ENCODE results near the gene UBXN10. TPM values are rescaled to one million over a fixed set of nuclear protein-coding genes. Genes with fewer than 3 reads are reported as not detected.

Gene UBXN10
- total and polyA plus RNA-seq, 2 of the 13 experiments (the other 11 are each of a cell fraction or from before 2014, with no cell fraction given) = 0.04 to 0.05 TPM

DNA sequence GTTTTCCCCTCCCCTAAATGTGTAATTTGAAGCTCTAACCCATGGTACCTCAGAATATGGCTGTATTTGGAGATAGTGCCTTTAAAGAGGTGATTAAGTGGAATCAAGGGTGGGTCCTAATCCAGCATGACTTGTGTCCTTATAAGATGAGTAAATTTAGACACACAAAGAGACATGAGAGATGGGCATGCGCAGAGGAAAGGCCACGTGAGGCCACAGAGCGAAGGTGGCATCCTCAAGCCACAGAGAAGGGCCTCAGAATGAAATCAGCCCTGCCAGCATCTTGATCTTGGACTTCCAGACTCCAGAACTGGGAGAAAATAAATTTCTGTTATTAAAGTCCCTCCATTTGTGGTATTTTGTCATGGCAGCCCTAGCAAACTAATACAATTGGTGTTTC, 49.6 kb upstream of the UBXN10 start:
- intact Hi-C loops (cut with micrococcal nuclease; ENCODE audit: unreplicated experiment) (no loop called here), in situ Hi-C loops (cut with HindIII; ENCODE audit: extremely low pct_ligation_motif_present, low pct_unique_long_range_greater_than_20kb) (no loop called here)
- CTCF ChIA-PET (ENCODE audit: low intra/inter-chr PET ratio, low total read pairs) = no interaction called here
- TF ChIP-seq, protein P1, sequence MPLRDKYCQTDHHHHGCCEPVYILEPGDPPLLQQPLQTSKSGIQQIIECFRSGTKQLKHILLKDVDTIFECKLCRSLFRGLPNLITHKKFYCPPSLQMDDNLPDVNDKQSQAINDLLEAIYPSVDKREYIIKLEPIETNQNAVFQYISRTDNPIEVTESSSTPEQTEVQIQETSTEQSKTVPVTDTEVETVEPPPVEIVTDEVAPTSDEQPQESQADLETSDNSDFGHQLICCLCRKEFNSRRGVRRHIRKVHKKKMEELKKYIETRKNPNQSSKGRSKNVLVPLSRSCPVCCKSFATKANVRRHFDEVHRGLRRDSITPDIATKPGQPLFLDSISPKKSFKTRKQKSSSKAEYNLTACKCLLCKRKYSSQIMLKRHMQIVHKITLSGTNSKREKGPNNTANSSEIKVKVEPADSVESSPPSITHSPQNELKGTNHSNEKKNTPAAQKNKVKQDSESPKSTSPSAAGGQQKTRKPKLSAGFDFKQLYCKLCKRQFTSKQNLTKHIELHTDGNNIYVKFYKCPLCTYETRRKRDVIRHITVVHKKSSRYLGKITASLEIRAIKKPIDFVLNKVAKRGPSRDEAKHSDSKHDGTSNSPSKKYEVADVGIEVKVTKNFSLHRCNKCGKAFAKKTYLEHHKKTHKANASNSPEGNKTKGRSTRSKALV (CRISPR knock-in tag; IDR thresholded peaks at IDR 0.05) = no peak
- TF ChIP-seq KAT2B (IDR thresholded peaks at IDR 0.05; ENCODE audit: borderline replicate concordance, low read depth, low read length) (no peak), RELA (CRISPR knock-in tag; IDR thresholded peaks at IDR 0.05) (no peak), ZC3H4 (CRISPR knock-in tag; IDR thresholded peaks at IDR 0.05; ENCODE audit: borderline replicate concordance) (no peak), ZSCAN12 (CRISPR knock-in tag; IDR thresholded peaks at IDR 0.05) (no peak), ZNF567 (CRISPR knock-in tag; IDR thresholded peaks at IDR 0.05; ENCODE audit: borderline replicate concordance) (no peak), ZBTB1 (CRISPR knock-in tag; IDR thresholded peaks at IDR 0.05; ENCODE audit: borderline replicate concordance) (no peak)
- TF ChIP-seq, protein P2, sequence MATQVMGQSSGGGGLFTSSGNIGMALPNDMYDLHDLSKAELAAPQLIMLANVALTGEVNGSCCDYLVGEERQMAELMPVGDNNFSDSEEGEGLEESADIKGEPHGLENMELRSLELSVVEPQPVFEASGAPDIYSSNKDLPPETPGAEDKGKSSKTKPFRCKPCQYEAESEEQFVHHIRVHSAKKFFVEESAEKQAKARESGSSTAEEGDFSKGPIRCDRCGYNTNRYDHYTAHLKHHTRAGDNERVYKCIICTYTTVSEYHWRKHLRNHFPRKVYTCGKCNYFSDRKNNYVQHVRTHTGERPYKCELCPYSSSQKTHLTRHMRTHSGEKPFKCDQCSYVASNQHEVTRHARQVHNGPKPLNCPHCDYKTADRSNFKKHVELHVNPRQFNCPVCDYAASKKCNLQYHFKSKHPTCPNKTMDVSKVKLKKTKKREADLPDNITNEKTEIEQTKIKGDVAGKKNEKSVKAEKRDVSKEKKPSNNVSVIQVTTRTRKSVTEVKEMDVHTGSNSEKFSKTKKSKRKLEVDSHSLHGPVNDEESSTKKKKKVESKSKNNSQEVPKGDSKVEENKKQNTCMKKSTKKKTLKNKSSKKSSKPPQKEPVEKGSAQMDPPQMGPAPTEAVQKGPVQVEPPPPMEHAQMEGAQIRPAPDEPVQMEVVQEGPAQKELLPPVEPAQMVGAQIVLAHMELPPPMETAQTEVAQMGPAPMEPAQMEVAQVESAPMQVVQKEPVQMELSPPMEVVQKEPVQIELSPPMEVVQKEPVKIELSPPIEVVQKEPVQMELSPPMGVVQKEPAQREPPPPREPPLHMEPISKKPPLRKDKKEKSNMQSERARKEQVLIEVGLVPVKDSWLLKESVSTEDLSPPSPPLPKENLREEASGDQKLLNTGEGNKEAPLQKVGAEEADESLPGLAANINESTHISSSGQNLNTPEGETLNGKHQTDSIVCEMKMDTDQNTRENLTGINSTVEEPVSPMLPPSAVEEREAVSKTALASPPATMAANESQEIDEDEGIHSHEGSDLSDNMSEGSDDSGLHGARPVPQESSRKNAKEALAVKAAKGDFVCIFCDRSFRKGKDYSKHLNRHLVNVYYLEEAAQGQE (IDR thresholded peaks at IDR 0.05; ENCODE audit: borderline replicate concordance in 1 of 2, low read depth in 1 of 2, low read length in 2 of 2) = no peak
- TF ChIP-seq, protein P3, sequence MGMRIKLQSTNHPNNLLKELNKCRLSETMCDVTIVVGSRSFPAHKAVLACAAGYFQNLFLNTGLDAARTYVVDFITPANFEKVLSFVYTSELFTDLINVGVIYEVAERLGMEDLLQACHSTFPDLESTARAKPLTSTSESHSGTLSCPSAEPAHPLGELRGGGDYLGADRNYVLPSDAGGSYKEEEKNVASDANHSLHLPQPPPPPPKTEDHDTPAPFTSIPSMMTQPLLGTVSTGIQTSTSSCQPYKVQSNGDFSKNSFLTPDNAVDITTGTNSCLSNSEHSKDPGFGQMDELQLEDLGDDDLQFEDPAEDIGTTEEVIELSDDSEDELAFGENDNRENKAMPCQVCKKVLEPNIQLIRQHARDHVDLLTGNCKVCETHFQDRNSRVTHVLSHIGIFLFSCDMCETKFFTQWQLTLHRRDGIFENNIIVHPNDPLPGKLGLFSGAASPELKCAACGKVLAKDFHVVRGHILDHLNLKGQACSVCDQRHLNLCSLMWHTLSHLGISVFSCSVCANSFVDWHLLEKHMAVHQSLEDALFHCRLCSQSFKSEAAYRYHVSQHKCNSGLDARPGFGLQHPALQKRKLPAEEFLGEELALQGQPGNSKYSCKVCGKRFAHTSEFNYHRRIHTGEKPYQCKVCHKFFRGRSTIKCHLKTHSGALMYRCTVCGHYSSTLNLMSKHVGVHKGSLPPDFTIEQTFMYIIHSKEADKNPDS (CRISPR knock-in tag; IDR thresholded peaks at IDR 0.05) = no peak
- TF ChIP-seq, protein P4, sequence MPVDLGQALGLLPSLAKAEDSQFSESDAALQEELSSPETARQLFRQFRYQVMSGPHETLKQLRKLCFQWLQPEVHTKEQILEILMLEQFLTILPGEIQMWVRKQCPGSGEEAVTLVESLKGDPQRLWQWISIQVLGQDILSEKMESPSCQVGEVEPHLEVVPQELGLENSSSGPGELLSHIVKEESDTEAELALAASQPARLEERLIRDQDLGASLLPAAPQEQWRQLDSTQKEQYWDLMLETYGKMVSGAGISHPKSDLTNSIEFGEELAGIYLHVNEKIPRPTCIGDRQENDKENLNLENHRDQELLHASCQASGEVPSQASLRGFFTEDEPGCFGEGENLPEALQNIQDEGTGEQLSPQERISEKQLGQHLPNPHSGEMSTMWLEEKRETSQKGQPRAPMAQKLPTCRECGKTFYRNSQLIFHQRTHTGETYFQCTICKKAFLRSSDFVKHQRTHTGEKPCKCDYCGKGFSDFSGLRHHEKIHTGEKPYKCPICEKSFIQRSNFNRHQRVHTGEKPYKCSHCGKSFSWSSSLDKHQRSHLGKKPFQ (CRISPR knock-in tag; IDR thresholded peaks at IDR 0.05; ENCODE audit: insufficient replicate concordance) = no peak
- TF ChIP-seq, protein P5, sequence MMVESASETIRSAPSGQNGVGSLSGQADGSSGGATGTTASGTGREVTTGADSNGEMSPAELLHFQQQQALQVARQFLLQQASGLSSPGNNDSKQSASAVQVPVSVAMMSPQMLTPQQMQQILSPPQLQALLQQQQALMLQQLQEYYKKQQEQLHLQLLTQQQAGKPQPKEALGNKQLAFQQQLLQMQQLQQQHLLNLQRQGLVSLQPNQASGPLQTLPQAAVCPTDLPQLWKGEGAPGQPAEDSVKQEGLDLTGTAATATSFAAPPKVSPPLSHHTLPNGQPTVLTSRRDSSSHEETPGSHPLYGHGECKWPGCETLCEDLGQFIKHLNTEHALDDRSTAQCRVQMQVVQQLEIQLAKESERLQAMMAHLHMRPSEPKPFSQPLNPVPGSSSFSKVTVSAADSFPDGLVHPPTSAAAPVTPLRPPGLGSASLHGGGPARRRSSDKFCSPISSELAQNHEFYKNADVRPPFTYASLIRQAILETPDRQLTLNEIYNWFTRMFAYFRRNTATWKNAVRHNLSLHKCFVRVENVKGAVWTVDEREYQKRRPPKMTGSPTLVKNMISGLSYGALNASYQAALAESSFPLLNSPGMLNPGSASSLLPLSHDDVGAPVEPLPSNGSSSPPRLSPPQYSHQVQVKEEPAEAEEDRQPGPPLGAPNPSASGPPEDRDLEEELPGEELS (CRISPR knock-in tag; IDR thresholded peaks at IDR 0.05) = no peak

More for the DNA sequence above, 49.6 kb upstream of the UBXN10 start:
- Histone ChIP-seq H3K27ac (ENCODE audit: extremely low read length, insufficient read depth, low read length) (no peak overlapping the region), H3K4me1 (ENCODE audit: insufficient read depth, low read length) (no peaks in the 10 kb centered on the region), H3K4me2 (ENCODE audit: low read depth, low read length) (no peak overlapping the region), H3K27me3 (ENCODE audit: control insufficient read depth in 1 of 2, insufficient read depth in 2 of 2, low read length in 2 of 2) (0 out of 5 replicates have a peak, but pooled peaks cover 1 to 9% of the 10 kb centered on the region in 2 experiments), H3K9me3 (ENCODE audit: low read length) (no peaks in the 10 kb centered on the region), H3K79me2 (ENCODE audit: insufficient read depth, low read length) (no peaks in the 10 kb centered on the region), H3K9ac (ENCODE audit: insufficient read depth, low read depth, low read length) (no peak overlapping the region), H4K20me1 (ENCODE audit: insufficient read depth, low read length) (no peaks in the 10 kb centered on the region), H3K36me3 (replicated peaks in 1 of 2; ENCODE audit: control insufficient read depth in 1 of 2, insufficient read depth in 2 of 2, low read length in 2 of 2) (no peaks in the 10 kb centered on the region), H2AFZ (ENCODE audit: low read length) (no peak overlapping the region), H3K4me3 (replicated peaks in 1 of 3; ENCODE audit: insufficient read depth in 1 of 3, low read depth in 2 of 3, low read length in 3 of 3) (no peak overlapping the region)
- BruUV-seq (replicated peaks) = no TSS peak
- POLR2A ChIA-PET = no interaction called here
- 65% methylated on average over 3 of the region's 3 CpGs for WGBS (ENCODE audit: low lambda C conversion rate)
- FAIRE-seq (no peak), ATAC-seq (no peak), DNase-seq (ENCODE audit: low spot score) (no peak)
